NOMO-1 (cell line): ENCODE data around the gene CLP1.

ENCODE experiments used
- DNase-seq, 2 experiments: peaks; one replicate each; lab custom pipeline; 2025; ENCODE audit not compliant: unreplicated experiment in 2 of 2; lab: John Stamatoyannopoulos, UW

Gene CLP1

DNA sequence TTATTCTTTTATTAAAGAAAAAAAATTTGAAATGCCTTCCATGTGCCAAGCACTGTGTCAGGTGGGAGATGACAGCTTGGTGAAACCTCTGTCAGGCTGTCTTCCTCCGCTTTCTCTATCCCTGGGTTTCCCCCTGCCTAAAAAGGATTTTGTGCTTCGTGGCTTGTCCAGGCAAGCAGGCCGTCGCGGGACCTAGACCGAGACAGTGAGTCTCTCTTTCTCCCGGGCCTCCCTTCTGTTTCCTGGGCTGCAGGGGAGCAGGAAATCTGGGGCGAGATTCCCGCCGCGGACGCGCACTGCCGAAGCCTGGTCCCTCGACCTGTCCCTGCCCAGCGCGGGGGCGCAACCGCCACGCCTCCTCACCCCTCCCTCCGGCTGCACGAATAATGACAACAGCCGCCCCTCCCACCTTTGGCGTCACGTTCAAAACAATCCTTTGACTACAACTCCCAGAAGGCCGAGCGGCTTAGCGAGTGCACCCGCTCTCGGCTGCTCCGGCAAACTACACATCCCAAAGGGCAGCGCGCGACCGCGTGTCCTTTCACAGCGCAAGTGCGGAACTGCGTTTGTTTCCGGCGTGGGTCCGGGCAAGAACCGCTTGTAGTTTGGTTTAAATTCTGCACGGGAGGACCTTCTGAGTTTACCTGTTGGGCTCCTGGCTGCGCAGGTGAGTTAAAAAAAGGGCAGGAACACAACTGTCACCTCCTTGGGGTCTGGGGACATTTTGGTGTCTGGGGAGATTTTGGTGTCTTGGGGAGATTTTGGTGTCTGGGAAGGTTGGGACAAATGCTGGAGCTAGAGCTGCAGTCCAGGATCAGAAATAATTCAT lies at the start of gene CLP1:
Gene CLP1, plus strand, starts transcription at position 569 of the 829 bp plus-strand sequence. CDS start 1,715 bp downstream, outside the sequence.
- DNase-seq = peak; percentile 98 to 99

- no peak for DNase-seq
Observed at GRCh38 chr11:57610170-57610569, 47.4 kb upstream of the CLP1 start.

DNA sequence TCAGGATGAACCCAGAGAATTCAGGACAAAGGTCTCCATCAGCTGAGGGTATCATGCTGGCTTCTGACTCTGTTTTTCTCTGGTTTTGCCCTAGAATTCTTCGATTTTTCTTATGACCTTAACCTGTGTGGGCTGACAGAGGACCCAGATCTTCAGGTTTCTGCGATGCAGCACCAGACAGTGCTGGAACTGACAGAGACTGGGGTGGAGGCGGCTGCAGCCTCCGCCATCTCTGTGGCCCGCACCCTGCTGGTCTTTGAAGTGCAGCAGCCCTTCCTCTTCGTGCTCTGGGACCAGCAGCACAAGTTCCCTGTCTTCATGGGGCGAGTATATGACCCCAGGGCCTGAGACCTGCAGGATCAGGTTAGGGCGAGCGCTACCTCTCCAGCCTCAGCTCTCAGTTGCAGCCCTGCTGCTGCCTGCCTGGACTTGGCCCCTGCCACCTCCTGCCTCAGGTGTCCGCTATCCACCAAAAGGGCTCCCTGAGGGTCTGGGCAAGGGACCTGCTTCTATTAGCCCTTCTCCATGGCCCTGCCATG lies 43.3 kb upstream of the CLP1 start:
- no peak for DNase-seq

GRCh38 chr11:57615308-57615707 lies 42.3 kb upstream of the CLP1 start:
- no peak for DNase-seq

GRCh38 chr11:57616595-57616994 lies 41.0 kb upstream of the CLP1 start:
- no peak for DNase-seq

GRCh38 chr11:57618438-57618837 lies 39.1 kb upstream of the CLP1 start:
- no peak for DNase-seq

DNA sequence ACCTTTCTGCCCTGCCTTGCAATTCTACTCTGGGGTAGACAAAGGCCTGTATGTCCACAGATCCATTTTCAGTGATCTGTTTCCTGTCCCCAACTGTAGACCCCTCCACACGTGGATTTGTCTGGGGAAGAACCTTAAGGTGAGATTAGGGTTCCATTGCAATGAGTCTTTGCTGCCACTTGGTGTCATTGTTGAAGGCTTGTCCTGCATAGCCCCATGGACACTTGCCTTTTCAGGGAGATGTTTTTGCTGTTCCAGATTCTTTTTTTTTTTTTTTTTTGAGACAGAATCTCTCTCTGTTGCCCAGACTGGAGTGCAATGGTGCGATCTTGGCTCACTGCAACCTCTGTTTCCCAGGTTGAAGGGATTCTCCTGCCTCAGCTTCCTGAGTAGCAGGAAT lies 38.2 kb upstream of the CLP1 start:
- DNase-seq = no peak

- DNase-seq = no peak
Observed at GRCh38 chr11:57620467-57620866, 37.1 kb upstream of the CLP1 start.

GRCh38 chr11:57622263-57622662 lies 35.3 kb upstream of the CLP1 start:
- no peak for DNase-seq

- DNase-seq = no peak
Observed at GRCh38 chr11:57624864-57625263, 32.7 kb upstream of the CLP1 start.

DNA sequence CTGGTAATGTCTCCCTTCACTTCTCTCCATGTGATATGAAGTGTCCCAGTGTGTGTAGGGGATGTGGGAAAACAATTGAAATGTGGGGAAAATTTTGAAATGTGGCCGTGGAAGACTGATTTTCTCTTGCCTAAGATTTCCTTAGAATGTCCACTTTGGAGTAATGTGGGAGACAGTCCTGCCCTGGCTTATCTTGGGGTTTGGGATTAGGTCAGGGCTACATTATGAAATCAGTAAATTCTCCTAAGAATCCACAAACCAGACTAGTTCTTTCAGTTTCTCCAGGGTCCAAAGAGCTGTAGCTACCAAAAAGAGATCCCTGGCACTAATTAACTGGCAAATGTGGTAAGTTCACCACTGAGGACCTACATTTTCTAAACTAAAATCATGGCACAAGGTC lies 30.7 kb upstream of the CLP1 start:
- DNase-seq = no peak

DNA sequence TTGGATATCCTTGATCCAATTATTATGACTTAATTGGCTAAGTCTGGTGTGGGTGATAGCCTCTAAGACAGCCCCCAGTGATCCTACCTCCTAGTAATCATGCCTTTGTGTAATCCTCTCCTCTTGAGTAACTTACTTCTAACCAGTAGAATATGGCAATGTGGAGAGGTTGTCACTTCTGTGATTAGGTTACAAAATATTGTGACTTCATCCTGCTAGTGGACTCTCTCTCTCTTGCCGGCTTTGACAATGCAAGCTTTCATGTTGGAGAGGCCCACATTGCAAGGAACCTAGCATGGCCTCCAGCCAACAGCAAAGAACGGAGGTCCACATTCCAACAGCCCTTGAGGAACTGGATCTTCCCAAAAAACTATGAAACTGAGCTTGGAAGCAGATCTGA lies 27.4 kb upstream of the CLP1 start:
- no peak for DNase-seq

DNA sequence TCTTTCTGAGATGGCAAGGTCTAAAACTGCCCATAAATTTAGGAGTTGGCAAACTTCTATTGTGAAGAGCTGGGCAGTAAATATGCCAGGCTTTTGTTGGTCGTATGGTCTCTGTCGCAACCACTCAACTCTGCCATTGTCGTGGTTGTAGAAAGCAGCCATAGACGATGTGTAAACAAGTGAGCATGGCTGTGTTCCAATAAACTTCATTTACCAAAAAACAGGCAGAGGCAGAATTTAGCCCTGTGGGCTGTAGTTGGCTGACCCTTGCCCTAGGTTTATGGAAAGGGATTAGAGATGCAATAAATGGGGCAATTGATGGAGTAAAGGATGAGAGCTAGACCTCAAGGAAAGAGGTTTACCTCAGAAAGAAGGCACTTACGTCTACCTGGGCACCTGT lies 25.4 kb upstream of the CLP1 start:
- no peak for DNase-seq

DNA sequence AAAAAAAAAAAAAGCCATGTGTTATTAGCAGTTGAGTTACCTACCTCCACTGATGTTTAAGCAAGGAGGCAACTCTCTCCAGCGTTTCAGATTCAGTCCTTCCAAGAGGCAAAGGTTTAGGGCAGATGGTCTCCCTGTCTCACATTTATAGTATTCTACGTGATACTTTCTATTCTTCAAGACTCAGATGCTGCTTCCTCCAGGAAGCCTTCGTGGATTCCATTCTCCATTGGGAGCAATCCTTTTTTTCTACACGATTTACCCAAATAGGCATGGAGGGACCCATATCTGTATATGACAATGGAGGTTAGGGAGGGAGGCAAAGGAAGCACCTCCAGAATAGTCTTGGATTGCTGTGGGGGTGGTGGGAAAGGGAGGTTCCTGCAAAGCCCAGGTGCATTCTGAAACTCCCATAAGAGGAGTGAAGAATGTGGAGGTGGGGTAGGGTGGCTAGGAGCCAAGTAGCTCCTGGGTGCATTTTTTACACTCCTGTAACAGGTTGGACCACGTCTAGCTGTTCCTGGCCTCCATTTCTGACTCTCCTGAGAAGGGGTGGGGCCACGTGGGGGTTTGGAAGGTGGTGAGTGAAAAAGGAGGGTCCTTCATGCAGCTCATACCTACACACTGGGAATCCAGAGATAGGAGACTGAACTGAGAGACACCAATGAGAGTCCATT lies 24.0 kb upstream of the CLP1 start:
- DNase-seq = no peak

DNA sequence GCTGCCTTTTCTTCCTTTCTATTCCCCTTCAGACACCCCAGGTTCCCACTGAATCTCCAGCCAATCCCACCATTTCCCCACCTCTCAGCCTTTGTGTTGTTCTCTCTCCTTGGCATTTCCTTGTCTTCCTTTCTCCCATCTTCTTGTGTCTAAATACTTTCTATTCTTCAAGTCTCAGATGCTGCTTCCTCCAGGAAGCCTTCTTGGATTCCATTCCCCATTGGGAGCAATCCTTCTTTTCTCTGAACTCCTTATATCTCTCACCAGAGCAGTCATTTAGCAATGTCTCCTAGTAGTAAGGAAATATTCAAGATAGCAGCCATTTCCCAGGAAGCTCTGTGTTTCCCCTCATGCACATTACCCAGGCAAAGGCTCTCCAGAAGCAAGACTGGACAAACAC lies 23.3 kb upstream of the CLP1 start:
- no peak for DNase-seq

DNA sequence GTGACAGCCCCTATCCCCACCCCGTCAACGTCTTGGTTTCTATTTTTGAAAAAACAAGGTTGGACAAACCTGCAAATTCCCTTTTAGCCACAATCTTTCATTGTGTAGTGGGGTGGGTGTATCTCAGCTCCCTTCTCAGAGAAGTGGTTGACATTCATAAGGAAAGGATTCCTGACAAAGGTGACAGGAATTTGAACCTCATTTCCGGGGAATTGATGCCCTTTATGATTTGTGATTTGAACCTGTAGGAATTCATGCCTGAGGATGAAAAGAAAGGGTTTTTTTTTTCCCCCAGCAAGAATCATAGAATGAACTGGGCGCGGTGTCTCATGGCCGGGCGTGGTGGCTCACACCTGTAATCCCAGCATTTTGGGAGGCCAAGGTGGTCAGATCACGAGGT lies 22.3 kb upstream of the CLP1 start:
- DNase-seq = no peak

- no peak for DNase-seq
Observed at GRCh38 chr11:57637626-57638004, 19.9 kb upstream of the CLP1 start.

GRCh38 chr11:57638005-57638781 lies 19.4 kb upstream of the CLP1 start:
- peak in 1 of 2 experiments; percentile 3 for DNase-seq

DNA sequence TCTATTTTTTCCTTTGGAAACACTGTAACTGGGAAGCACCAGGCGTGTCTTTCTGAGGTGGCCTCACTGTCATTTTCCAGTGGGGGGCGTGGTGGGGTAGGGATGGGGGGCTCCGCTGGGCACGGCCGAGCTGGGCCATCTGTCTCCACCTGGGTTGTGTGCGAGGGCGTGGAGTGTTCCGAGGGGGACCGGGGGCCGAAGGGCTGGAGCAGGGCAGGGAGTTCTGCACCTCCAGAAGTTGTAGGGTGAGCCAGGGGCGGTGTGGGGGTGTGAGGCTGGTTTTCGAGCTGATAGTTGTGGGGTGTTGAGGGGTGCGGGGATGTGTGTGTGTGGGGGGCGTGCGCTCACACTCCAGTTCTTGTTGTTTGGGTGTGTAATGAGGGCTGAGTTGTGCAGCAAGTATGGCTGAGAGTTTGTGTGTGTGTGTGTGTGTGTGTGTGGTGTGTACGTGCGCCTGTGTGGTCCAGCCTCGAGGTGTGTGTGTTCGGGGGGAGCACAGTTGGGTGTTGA lies 18.7 kb upstream of the CLP1 start:
- DNase-seq = no peak

GRCh38 chr11:57639321-57640067 lies 18.1 kb upstream of the CLP1 start:
- DNase-seq = no peak
